Panc1 (cell line): ENCODE measurements around the gene PTPMT1. TPM values are rescaled to one million over a fixed set of nuclear protein-coding genes. Genes with fewer than 3 reads are reported as not detected.

Source experiments
- ATAC-seq: fragments of 200-7000 bp; cut with Tn5 transposase; 2 replicates; pipeline ENCODE4 v1.9.1; 2020; ENCODE audit warnings: mild to moderate bottlenecking, moderate library complexity
- BruUV-seq: library from RNA; stranded (reverse); fragments of 400-500 nt; replicated peaks from 2 replicates; lab custom pipeline; 2021; lab: Mats Ljungman, UMichigan
- CTCF ChIA-PET: fragments of 300-600 bp; sonication (Branson Sonifier 250); formaldehyde crosslinking; loops from one replicate; lab custom pipeline; 2022; ENCODE audit warnings: antibody characterized with exemption; lab: Charles Lee
- POLR2A ChIA-PET: fragments of 300-600 bp; sonication (Branson Sonifier 250); formaldehyde crosslinking; loops from one replicate; lab custom pipeline; 2022; ENCODE audit warnings: antibody characterized with exemption; lab: Charles Lee
- DNase-seq: peaks from one replicate; pipeline ENCODE4 v3.0.0-alpha.2; 2010; ENCODE audit warnings: low read depth, low spot score
- H3K27ac ChIP-seq: 2 replicates; pipeline ENCODE4 v1.5.1; 2011; ENCODE audit warnings: mild to moderate bottlenecking, low read length, inconsistent platforms
- H3K27me3 ChIP-seq: fragments of 200-500 bp; sonication (Bioruptor generic); 2 replicates; pipeline ENCODE4 v1.6.0; 2014; ENCODE audit warnings: low read length, inconsistent platforms; ENCODE audit not compliant: control insufficient read depth, insufficient read depth
- H3K36me3 ChIP-seq: fragments of 200-500 bp; sonication (Bioruptor generic); 2 replicates; pipeline ENCODE4 v1.5.1; 2014; ENCODE audit warnings: inconsistent platforms, mild to moderate bottlenecking, low read length, moderate library complexity; ENCODE audit not compliant: control insufficient read depth, insufficient read depth
- H3K4me1 ChIP-seq: 2 replicates; pipeline ENCODE4 v1.5.1; 2011; ENCODE audit warnings: inconsistent platforms, mild to moderate bottlenecking, low read length, moderate library complexity; ENCODE audit not compliant: control insufficient read depth, insufficient read depth
- H3K4me3 ChIP-seq, 2 experiments: 2 replicates each; pipeline ENCODE4 v1.5.1; 2011 to 2012; ENCODE audit warnings: low read depth in 2 of 2, low read length in 2 of 2, mild to moderate bottlenecking in 2 of 2, inconsistent platforms in 1 of 2, moderate library complexity in 1 of 2
- H3K9me3 ChIP-seq: fragments of 200-500 bp; sonication (Bioruptor generic); 2 replicates; pipeline ENCODE4 v1.5.1; 2014; ENCODE audit warnings: low read depth, mild to moderate bottlenecking, inconsistent platforms, low read length, moderate library complexity; ENCODE audit not compliant: control insufficient read depth, insufficient read depth
- POLR2AphosphoS5 ChIP-seq: IDR thresholded peaks from 2 replicates; pipeline ENCODE4 v1.6.1; 2012; ENCODE audit warnings: mild to moderate bottlenecking, low read depth, low read length, moderate library complexity
- SIN3A ChIP-seq: IDR thresholded peaks from 2 replicates; pipeline ENCODE4 v1.6.1; 2012; ENCODE audit warnings: low read depth, mild to moderate bottlenecking, low read length, moderate library complexity, borderline replicate concordance; ENCODE audit not compliant: insufficient read depth
- TCF7L2 ChIP-seq: IDR thresholded peaks from 2 replicates; pipeline ENCODE4 v1.6.1; 2011; ENCODE audit warnings: mild to moderate bottlenecking, low read depth, low read length, inconsistent platforms
- in situ Hi-C: cut with HindIII; loops from 2 replicates; pipeline ENCODE4 v1.10.0; 2016; ENCODE audit warnings: low sequenced_read_pairs, low pct_unique_long_range_greater_than_20kb
- intact Hi-C: fragments of 100-400 bp; cut with micrococcal nuclease; formaldehyde crosslinking; loops from one replicate; pipeline ENCODE4 v1.10.0; 2022; ENCODE audit not compliant: unreplicated experiment
- total RNA-seq: library from RNA; stranded (reverse); gene quantifications from one replicate; pipeline ENCODE4 v1.2.1, GENCODE V29; 2021; ENCODE audit not compliant: unreplicated experiment
- TF ChIP-seq, protein P1 (sequence below), 2 experiments: IDR thresholded peaks; 2 replicates each; pipeline ENCODE4 v1.6.1; 2011 to 2012; ENCODE audit warnings: low read depth in 2 of 2, control low read depth in 1 of 2, low read length in 1 of 2, mild to moderate bottlenecking in 1 of 2, moderate library complexity in 1 of 2; ENCODE audit not compliant: insufficient read depth in 1 of 2
- TF ChIP-seq, protein P2 (sequence below): fragments of 450-650 bp; IDR thresholded peaks from 2 replicates; pipeline ENCODE4 v1.5.1; 2017; ENCODE audit warnings: mild to moderate bottlenecking

The PTPMT1 gene
- total RNA-seq, 1 experiment from 2014 or later = 81.0 TPM

DNA sequence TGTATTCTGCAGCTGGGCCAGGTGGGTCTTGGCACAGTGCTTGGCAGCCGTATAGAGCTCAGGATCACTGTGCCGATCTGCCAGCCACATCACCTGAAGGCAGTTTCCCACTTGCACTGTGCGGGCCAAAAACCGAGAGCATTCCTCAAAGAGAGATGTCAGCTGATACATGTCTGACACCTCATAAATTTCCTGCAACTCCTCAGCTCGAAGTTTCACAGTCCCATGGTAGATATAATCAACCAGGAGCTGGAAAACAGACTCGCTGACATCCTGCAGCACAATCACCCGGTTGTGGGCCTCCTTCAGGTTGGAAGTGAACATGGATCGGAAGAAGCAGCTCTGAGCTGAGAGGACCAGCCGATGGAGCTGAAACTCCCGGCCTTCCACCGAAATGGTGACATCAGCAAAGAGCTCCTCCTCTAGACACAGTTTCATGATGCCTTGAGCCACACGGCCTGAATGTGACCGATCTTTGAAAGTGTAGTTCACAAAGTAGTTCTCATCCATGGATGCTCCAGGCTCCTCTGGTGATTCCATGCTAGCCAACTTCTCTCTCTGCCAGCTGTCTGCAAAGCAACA is 12.2 kb downstream of the PTPMT1 start:
- CTCF ChIA-PET = interaction anchor here (0.5 to 0.9 kb wide), 4 partner anchors 8 to 585 kb away, joined by 3 to 5 read pairs (median 4); no protein-coding TSS in a partner anchor
- in situ Hi-C loops (no loop called here), intact Hi-C loops (no loop called here)
- Histone ChIP-seq H3K27ac (peak overlapping the region; percentile 90), H3K4me1 (peaks cover 22% of the 10 kb centered on the region), H3K4me3 (peak overlapping the region; percentile 98 to 100), H3K27me3 (no peaks in the 10 kb centered on the region), H3K36me3 (peaks cover 18% of the 10 kb centered on the region), H3K9me3 (no peaks in the 10 kb centered on the region)
- ATAC-seq (no peak), DNase-seq (no peak)
- POLR2A ChIA-PET = interaction anchor here (0.5 to 0.8 kb wide), 4 partner anchors 13 to 110 kb away, joined by 3 to 9 read pairs (median 8); no protein-coding TSS in a partner anchor
- no TSS peak for BruUV-seq
- TF ChIP-seq, protein P1, sequence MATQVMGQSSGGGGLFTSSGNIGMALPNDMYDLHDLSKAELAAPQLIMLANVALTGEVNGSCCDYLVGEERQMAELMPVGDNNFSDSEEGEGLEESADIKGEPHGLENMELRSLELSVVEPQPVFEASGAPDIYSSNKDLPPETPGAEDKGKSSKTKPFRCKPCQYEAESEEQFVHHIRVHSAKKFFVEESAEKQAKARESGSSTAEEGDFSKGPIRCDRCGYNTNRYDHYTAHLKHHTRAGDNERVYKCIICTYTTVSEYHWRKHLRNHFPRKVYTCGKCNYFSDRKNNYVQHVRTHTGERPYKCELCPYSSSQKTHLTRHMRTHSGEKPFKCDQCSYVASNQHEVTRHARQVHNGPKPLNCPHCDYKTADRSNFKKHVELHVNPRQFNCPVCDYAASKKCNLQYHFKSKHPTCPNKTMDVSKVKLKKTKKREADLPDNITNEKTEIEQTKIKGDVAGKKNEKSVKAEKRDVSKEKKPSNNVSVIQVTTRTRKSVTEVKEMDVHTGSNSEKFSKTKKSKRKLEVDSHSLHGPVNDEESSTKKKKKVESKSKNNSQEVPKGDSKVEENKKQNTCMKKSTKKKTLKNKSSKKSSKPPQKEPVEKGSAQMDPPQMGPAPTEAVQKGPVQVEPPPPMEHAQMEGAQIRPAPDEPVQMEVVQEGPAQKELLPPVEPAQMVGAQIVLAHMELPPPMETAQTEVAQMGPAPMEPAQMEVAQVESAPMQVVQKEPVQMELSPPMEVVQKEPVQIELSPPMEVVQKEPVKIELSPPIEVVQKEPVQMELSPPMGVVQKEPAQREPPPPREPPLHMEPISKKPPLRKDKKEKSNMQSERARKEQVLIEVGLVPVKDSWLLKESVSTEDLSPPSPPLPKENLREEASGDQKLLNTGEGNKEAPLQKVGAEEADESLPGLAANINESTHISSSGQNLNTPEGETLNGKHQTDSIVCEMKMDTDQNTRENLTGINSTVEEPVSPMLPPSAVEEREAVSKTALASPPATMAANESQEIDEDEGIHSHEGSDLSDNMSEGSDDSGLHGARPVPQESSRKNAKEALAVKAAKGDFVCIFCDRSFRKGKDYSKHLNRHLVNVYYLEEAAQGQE (IDR thresholded peaks at IDR 0.05; ENCODE audit: insufficient read depth in 1 of 2, low read depth in 2 of 2, low read length in 1 of 2) = no peak
- TF ChIP-seq TCF7L2 (no peak), POLR2AphosphoS5 (no peak), SIN3A (no peak)
- TF ChIP-seq, protein P2, sequence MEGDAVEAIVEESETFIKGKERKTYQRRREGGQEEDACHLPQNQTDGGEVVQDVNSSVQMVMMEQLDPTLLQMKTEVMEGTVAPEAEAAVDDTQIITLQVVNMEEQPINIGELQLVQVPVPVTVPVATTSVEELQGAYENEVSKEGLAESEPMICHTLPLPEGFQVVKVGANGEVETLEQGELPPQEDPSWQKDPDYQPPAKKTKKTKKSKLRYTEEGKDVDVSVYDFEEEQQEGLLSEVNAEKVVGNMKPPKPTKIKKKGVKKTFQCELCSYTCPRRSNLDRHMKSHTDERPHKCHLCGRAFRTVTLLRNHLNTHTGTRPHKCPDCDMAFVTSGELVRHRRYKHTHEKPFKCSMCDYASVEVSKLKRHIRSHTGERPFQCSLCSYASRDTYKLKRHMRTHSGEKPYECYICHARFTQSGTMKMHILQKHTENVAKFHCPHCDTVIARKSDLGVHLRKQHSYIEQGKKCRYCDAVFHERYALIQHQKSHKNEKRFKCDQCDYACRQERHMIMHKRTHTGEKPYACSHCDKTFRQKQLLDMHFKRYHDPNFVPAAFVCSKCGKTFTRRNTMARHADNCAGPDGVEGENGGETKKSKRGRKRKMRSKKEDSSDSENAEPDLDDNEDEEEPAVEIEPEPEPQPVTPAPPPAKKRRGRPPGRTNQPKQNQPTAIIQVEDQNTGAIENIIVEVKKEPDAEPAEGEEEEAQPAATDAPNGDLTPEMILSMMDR = no peak

DNA sequence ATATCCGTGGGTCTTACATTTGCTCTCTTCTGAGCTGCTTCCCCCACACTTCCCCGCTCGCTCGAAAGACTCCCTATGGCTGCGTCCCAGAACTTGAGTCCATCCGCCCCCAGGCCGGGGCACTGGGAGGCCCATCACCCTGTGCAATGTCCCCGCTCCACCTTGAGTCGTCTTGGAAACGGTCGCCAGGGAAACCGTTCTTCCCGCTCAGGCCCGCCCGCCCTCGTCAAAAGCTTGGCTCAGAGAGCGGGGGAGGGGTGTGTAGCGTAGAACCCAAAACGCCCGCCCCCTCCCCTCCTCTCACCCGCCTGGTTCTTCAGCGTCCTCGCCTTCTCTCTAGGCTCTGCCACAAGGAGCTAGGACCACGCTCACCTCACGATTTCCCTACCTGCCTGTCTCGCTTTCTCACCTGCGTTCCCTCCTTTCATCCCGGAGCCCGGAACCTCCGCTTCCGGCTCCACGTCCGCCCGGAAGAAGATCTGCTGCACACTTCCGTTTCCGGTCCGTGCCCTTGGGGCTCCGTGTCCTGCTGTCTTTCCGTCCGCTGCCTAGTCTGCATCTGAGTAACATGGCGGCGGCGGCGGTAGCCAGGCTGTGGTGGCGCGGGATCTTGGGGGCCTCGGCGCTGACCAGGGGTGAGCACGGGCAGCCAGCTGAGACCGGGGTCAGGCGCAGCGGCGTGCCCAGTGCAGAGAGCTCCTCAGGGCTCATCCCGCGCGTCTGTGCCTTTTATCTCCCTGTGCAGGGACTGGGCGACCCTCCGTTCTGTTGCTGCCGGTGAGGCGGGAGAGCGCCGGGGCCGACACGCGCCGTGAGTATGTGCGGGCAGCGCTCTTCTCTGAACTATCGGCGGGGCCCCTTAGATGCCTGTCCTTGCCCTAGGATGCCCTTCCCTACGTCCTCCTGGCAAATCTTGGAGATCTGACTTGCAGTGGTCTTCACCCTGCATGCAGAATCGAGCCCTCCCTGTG is 13.4 kb downstream of the PTPMT1 start, which contains the start of the genes KBTBD4 and NDUFS3:
Gene KBTBD4 (minus strand): TSS at position 447 of the 971 bp plus-strand sequence. CDS start 19 bp downstream, at position 428.
Gene NDUFS3 (plus strand): TSS at position 551 of the 971 bp plus-strand sequence. CDS start 18 bp downstream, at position 569.
- Histone ChIP-seq H3K36me3 (peaks cover 13% of the 10 kb centered on the region), H3K27ac (peak within 1 kb of the TSS; percentile 90), H3K9me3 (no peaks in the 10 kb centered on the region), H3K4me3 (peak within 1 kb of the TSS; percentile 98 to 100), H3K4me1 (peaks cover 17% of the 10 kb centered on the region), H3K27me3 (no peaks in the 10 kb centered on the region)
- CTCF ChIA-PET = no interaction called here
- ATAC-seq = peak; percentile 94
- intact Hi-C loops (no loop called here), in situ Hi-C loops (no loop called here)
- POLR2A ChIA-PET = interaction anchor here (0.6 to 0.8 kb wide), 5 partner anchors 28 to 141 kb away, joined by 3 to 13 read pairs (median 4); no protein-coding TSS in a partner anchor
- peak; percentile 32 for DNase-seq
- TF ChIP-seq, protein P1 (IDR thresholded peaks at IDR 0.05; ENCODE audit: insufficient read depth in 1 of 2, low read depth in 2 of 2, low read length in 1 of 2) = peak in 1 of 2 experiments; percentile 71; a peak in 1 of 4 replicates
- peak; percentile 83 for TF ChIP-seq POLR2AphosphoS5
- TF ChIP-seq, protein P2 = no peak
- TF ChIP-seq SIN3A = peak; percentile 56; the same call in 1 of the 2 replicates
- peak; percentile 79 for TF ChIP-seq TCF7L2
- BruUV-seq = TSS peak; percentile 91
